ENCODE measurements around the gene LDLRAD3.

GRCh38 chr11:36119300-36119699 lies 175.4 kb downstream of the LDLRAD3 start:
- TF ChIP-seq CHD2 (IDR thresholded peaks at IDR 0.05; ENCODE audit: low read length, partially characterized antibody) (no peak), NFIC (IDR thresholded peaks at IDR 0.05; ENCODE audit: borderline replicate concordance) (no peak), TCF12 (IDR thresholded peaks at IDR 0.05) (no peak), TAF1 (IDR thresholded peaks at IDR 0.05; ENCODE audit: borderline replicate concordance, low read depth, low read length) (no peak), GATA2 (CRISPR knock-in tag; IDR thresholded peaks at IDR 0.05) (no peak), EZH2phosphoT487 (IDR thresholded peaks at IDR 0.05; ENCODE audit: borderline replicate concordance, low read depth) (no peak), RAD21 (IDR thresholded peaks at IDR 0.05; ENCODE audit: low read length) (no peak)
- TF ChIP-seq, protein P1, sequence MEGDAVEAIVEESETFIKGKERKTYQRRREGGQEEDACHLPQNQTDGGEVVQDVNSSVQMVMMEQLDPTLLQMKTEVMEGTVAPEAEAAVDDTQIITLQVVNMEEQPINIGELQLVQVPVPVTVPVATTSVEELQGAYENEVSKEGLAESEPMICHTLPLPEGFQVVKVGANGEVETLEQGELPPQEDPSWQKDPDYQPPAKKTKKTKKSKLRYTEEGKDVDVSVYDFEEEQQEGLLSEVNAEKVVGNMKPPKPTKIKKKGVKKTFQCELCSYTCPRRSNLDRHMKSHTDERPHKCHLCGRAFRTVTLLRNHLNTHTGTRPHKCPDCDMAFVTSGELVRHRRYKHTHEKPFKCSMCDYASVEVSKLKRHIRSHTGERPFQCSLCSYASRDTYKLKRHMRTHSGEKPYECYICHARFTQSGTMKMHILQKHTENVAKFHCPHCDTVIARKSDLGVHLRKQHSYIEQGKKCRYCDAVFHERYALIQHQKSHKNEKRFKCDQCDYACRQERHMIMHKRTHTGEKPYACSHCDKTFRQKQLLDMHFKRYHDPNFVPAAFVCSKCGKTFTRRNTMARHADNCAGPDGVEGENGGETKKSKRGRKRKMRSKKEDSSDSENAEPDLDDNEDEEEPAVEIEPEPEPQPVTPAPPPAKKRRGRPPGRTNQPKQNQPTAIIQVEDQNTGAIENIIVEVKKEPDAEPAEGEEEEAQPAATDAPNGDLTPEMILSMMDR (IDR thresholded peaks at IDR 0.05): 0 out of 2 replicates have a peak, but pooled peaks have one; percentile 7
- TF ChIP-seq, protein P2, sequence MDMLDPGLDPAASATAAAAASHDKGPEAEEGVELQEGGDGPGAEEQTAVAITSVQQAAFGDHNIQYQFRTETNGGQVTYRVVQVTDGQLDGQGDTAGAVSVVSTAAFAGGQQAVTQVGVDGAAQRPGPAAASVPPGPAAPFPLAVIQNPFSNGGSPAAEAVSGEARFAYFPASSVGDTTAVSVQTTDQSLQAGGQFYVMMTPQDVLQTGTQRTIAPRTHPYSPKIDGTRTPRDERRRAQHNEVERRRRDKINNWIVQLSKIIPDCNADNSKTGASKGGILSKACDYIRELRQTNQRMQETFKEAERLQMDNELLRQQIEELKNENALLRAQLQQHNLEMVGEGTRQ (IDR thresholded peaks at IDR 0.05; ENCODE audit: borderline replicate concordance, low read depth, low read length): no peak

Measured in SK-N-SH (cell line).